WTC11 (cell line): ENCODE results near the gene GDPGP1. TPM values are rescaled to one million over a fixed set of nuclear protein-coding genes. Genes with fewer than 3 reads are reported as not detected.
A peak's percentile ranks its signal among the peaks of the same experiment; 100 is the strongest.

Experiments used
- ATAC-seq: fragments of 200-7000 bp; cut with Tn5 transposase; 2 replicates; pipeline ENCODE4 v1.10.0; 2021; ENCODE audit warnings: mild to moderate bottlenecking, moderate library complexity
- CTCF ChIA-PET: fragments of 300-600 bp; sonication (Branson Sonifier 250); formaldehyde crosslinking; loops from one replicate; lab custom pipeline; 2021; ENCODE audit warnings: antibody characterized with exemption; lab: Charles Lee
- POLR2A ChIA-PET: fragments of 350-600 bp; sonication (Branson Sonifier 250); formaldehyde crosslinking; loops from one replicate; lab custom pipeline; 2021; ENCODE audit warnings: antibody characterized with exemption; lab: Charles Lee
- DNase-seq: peaks from one replicate; pipeline ENCODE4 v3.0.0; 2021; ENCODE audit warnings: low spot score
- H3K27ac Mint-ChIP-seq: 2 replicates; pipeline ENCODE4 v1.8.0; 2021; ENCODE audit warnings: mixed read lengths
- H3K27me3 Mint-ChIP-seq: 2 replicates; pipeline ENCODE4 v1.8.0; 2021; ENCODE audit warnings: low read depth, mild to moderate bottlenecking, moderate library complexity, mixed read lengths
- H3K36me3 Mint-ChIP-seq: 2 replicates; pipeline ENCODE4 v1.8.0; 2021; ENCODE audit warnings: mixed read lengths
- H3K4me1 Mint-ChIP-seq: 2 replicates; pipeline ENCODE4 v1.8.0; 2022; ENCODE audit warnings: mixed read lengths
- H3K4me3 Mint-ChIP-seq: 2 replicates; pipeline ENCODE4 v1.8.0; 2021; ENCODE audit warnings: mild to moderate bottlenecking, moderate library complexity, mixed read lengths
- H3K9me3 Mint-ChIP-seq: 2 replicates; pipeline ENCODE4 v1.8.0; 2021; ENCODE audit warnings: mixed read lengths
- AFF4 ChIP-seq: sonication (generic); formaldehyde crosslinking; IDR thresholded peaks from 2 replicates; pipeline ENCODE4 v1.8.1; 2023; ENCODE audit warnings: mild to moderate bottlenecking, missing genetic modification reagents, borderline replicate concordance
- ATF1 ChIP-seq: sonication (generic); formaldehyde crosslinking; IDR thresholded peaks from 2 replicates; pipeline ENCODE4 v1.8.1; 2023; ENCODE audit warnings: mild to moderate bottlenecking, moderate library complexity, missing genetic modification reagents
- ATF6 ChIP-seq: sonication (generic); formaldehyde crosslinking; IDR thresholded peaks from 2 replicates; pipeline ENCODE4 v1.8.1; 2023; ENCODE audit warnings: mild to moderate bottlenecking, missing genetic modification reagents
- E2F1 ChIP-seq: sonication (generic); formaldehyde crosslinking; IDR thresholded peaks from 2 replicates; pipeline ENCODE4 v1.8.0; 2022; ENCODE audit warnings: mild to moderate bottlenecking, missing genetic modification reagents
- HMGA2 ChIP-seq: fragments of 250-450 bp; sonication (Bioruptor Pico); IDR thresholded peaks from 2 replicates; pipeline ENCODE4 v1.4.0; 2021; ENCODE audit warnings: mild to moderate bottlenecking, moderate library complexity
- JUN ChIP-seq: sonication (generic); formaldehyde crosslinking; IDR thresholded peaks from 2 replicates; pipeline ENCODE4 v1.8.0; 2023; ENCODE audit warnings: mild to moderate bottlenecking, missing genetic modification reagents
- MYBL2 ChIP-seq: sonication (generic); formaldehyde crosslinking; IDR thresholded peaks from 2 replicates; pipeline ENCODE4 v1.8.1; 2023; ENCODE audit warnings: mild to moderate bottlenecking, moderate library complexity, missing genetic modification reagents
- SOX15 ChIP-seq: fragments of 250-450 bp; sonication (Bioruptor Pico); IDR thresholded peaks from 2 replicates; pipeline ENCODE4 v1.9.0; 2021; ENCODE audit warnings: mild to moderate bottlenecking
- ZBTB43 ChIP-seq: sonication (generic); formaldehyde crosslinking; IDR thresholded peaks from 2 replicates; pipeline ENCODE4 v1.8.1; 2023; ENCODE audit warnings: mild to moderate bottlenecking, missing genetic modification reagents
- ZNF232 ChIP-seq: sonication (generic); formaldehyde crosslinking; IDR thresholded peaks from 2 replicates; pipeline ENCODE4 v1.8.0; 2022; ENCODE audit warnings: mild to moderate bottlenecking, missing genetic modification reagents
- ZNF263 ChIP-seq: sonication (generic); formaldehyde crosslinking; IDR thresholded peaks from 2 replicates; pipeline ENCODE4 v1.8.1; 2022; ENCODE audit warnings: low read depth, mild to moderate bottlenecking, moderate library complexity, missing genetic modification reagents
- ZSCAN18 ChIP-seq: fragments of 250-450 bp; sonication (Bioruptor Pico); IDR thresholded peaks from 2 replicates; pipeline ENCODE4 v2.1.2; 2022; ENCODE audit warnings: mild to moderate bottlenecking, moderate library complexity
- total RNA-seq: library from RNA; stranded (reverse); gene quantifications from 3 replicates; pipeline ENCODE4 v1.2.3, GENCODE V29; 2021

GDPGP1 gene
- total RNA-seq, 1 experiment from 2014 or later = 2.6 TPM

GRCh38 chr15:90202929-90203328 is 31.1 kb upstream of the GDPGP1 start:
- no peaks in the 10 kb centered on the region for H3K9me3 Mint-ChIP-seq
- no peak overlapping the region for H3K27ac Mint-ChIP-seq
- H3K27me3 Mint-ChIP-seq = no peaks in the 10 kb centered on the region; the same call in 1 of the 2 replicates
- TF ChIP-seq MYBL2 (CRISPR knock-in tag) (no peak), AFF4 (CRISPR knock-in tag) (no peak), ATF1 (CRISPR knock-in tag) (no peak), ZNF232 (CRISPR knock-in tag) (no peak), SOX15 (CRISPR knock-in tag) (no peak), ZSCAN18 (no peak), ZBTB43 (CRISPR knock-in tag) (no peak), JUN (CRISPR knock-in tag) (no peak), HMGA2 (CRISPR knock-in tag) (no peak), E2F1 (no peak)
- H3K36me3 Mint-ChIP-seq = peaks cover 8% of the 10 kb centered on the region; the same call in 1 of the 2 replicates
- ChIA-PET POLR2A (interaction anchor here (0.7 to 0.9 kb wide), 2 partner anchors 10 to 31 kb away, joined by 3 read pairs; partner anchors contain the start of genes CIB1 and GDPGP1), CTCF (interaction anchor here (0.6 to 5.1 kb wide), 7 partner anchors 12 to 60 kb away, joined by 3 to 62 read pairs (median 22); partner anchors contain the start of genes CIB1 and GDPGP1)
- no peak for DNase-seq
- ATAC-seq = no peak
- H3K4me3 Mint-ChIP-seq = peak overlapping the region; percentile 73
- peaks cover 20% of the 10 kb centered on the region for H3K4me1 Mint-ChIP-seq

- ATAC-seq = no peak
- peaks cover 8% of the 10 kb centered on the region; the same call in 1 of the 2 replicates for H3K36me3 Mint-ChIP-seq
- H3K27ac Mint-ChIP-seq = no peak overlapping the region
- DNase-seq = no peak
- POLR2A ChIA-PET = no interaction called here
- CTCF ChIA-PET = interaction anchor here (2.9 to 5.1 kb wide), 3 partner anchors 11 to 61 kb away, joined by 24 to 62 read pairs (median 40); no protein-coding TSS in a partner anchor
- H3K4me1 Mint-ChIP-seq = peaks cover 20% of the 10 kb centered on the region
- no peak overlapping the region; the same call in 1 of the 2 replicates for H3K4me3 Mint-ChIP-seq
- H3K9me3 Mint-ChIP-seq = no peaks in the 10 kb centered on the region
- TF ChIP-seq ATF6 (CRISPR knock-in tag) = no peak
- TF ChIP-seq ZNF263 (CRISPR knock-in tag) = no peak
- TF ChIP-seq, all 79 proteins: peak for 0
- no peaks in the 10 kb centered on the region; the same call in 1 of the 2 replicates for H3K27me3 Mint-ChIP-seq
Observed at GRCh38 chr15:90203473-90203872, 30.5 kb upstream of the GDPGP1 start.
